HepG2 (cell line): ENCODE data around the gene BTD.

Experiments
- CTCF ChIP-seq: sonication (generic); formaldehyde crosslinking; IDR thresholded peaks from 2 replicates; pipeline ENCODE4 v1.5.0; 2020; ENCODE audit warnings: mild to moderate bottlenecking, missing genetic modification reagents, moderate library complexity
- NFIC ChIP-seq: IDR thresholded peaks from 2 replicates; pipeline ENCODE4 v1.6.1; 2012; ENCODE audit warnings: mild to moderate bottlenecking, low read length, inconsistent platforms
- RFX5 ChIP-seq: IDR thresholded peaks from 2 replicates; pipeline ENCODE4 v1.6.1; 2011; ENCODE audit warnings: low read depth, low read length, improper control_type of control experiment
- ZBTB34 ChIP-seq: sonication (generic); formaldehyde crosslinking; IDR thresholded peaks from 2 replicates; pipeline ENCODE4 v1.8.0; 2022; ENCODE audit warnings: mild to moderate bottlenecking, missing genetic modification reagents
- ZNF891 ChIP-seq: sonication (generic); formaldehyde crosslinking; IDR thresholded peaks from 2 replicates; pipeline ENCODE4 v1.5.0; 2020; ENCODE audit warnings: mild to moderate bottlenecking, missing genetic modification reagents

GRCh38 chr3:15654891-15655290 lies 53.3 kb downstream of the BTD start:
- no peak for TF ChIP-seq RFX5
- TF ChIP-seq CTCF = no peak
- TF ChIP-seq ZNF891 (CRISPR knock-in tag) = no peak
- no peak for TF ChIP-seq ZBTB34
- TF ChIP-seq NFIC = no peak
